Amygdala (tissue), 56 donors: ENCODE data around the gene SDS.
A peak's percentile ranks its signal among the peaks of the same experiment; 100 is the strongest.
"Not testable (repeated sequence)": the region's sequence is repeated elsewhere in the genome, so short reads cannot be mapped to it uniquely, and the experiment has no call there.

Experiments
- DNase-seq, 56 donors: peaks; one replicate each; lab custom pipeline; 2025; lab: John Stamatoyannopoulos, UW

The SDS gene

GRCh38 chr12:113359133-113359938, 44.4 kb downstream of the SDS start:
- peak in 52 of 56 donors; percentile 12 to 80 (median 54) for DNase-seq

- DNase-seq = peak; percentile 41 to 96 (median 89)
Observed at GRCh38 chr12:113358381-113359132, 45.1 kb downstream of the SDS start, which contains the start of gene PLBD2. PLBD2 (plus strand) TSS chr12:113358587; CDS start chr12:113358601, 14 bp downstream.

GRCh38 chr12:113354192-113354591, 49.5 kb downstream of the SDS start:
- DNase-seq = not testable (repeated sequence)

- no peak for DNase-seq
Observed at GRCh38 chr12:113351089-113351488, 52.6 kb downstream of the SDS start.

GRCh38 chr12:113348849-113349536, 54.7 kb downstream of the SDS start:
- peak in 2 of 56 donors; percentile 9 to 30 for DNase-seq

- no peak for DNase-seq
Observed at GRCh38 chr12:113347892-113348291, 55.8 kb downstream of the SDS start.

GRCh38 chr12:113347107-113347506, 56.6 kb downstream of the SDS start:
- DNase-seq = no peak

- no peak for DNase-seq
Observed at GRCh38 chr12:113346353-113346752, 57.3 kb downstream of the SDS start.

GRCh38 chr12:113345318-113345717, 58.4 kb downstream of the SDS start:
- DNase-seq = no peak
